Measurements from ENCODE around the gene RAVER2. TPM values are rescaled to one million over a fixed set of nuclear protein-coding genes. Genes with fewer than 3 reads are reported as not detected.

RAVER2 gene
- total RNA-seq, 1 experiment from 2014 or later = 12.4 TPM

DNA sequence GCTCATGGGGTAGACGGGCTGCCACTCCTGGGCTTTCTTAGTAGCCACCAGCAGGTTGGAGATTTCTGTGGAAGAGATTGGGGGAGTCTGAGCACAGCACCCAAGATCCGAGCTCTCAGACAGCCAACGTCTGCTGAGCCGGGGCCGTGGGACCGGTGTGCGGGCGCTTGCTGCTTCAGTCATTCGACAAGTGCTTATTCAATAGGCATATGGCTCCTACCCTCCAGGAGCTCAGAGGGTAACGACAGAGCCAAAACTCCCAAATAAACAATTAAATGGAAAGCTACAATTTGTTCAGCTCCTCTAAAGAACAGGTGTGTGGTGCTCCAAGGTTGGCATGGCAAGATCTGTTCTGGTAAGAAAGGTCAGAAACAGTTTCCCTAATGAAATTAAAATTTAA lies 106.0 kb downstream of the RAVER2 start:
- H2AFZ ChIP-seq = no peak overlapping the region
- no peaks in the 10 kb centered on the region for H3F3A ChIP-seq (ENCODE audit: insufficient read depth, low read depth)
- no peaks in the 10 kb centered on the region for H3K9me3 ChIP-seq (ENCODE audit: insufficient read depth, low read depth)
- no peak overlapping the region for H3K4me2 ChIP-seq
- no peaks in the 10 kb centered on the region for H4K20me1 ChIP-seq (ENCODE audit: insufficient read depth)
- H3K27me3 ChIP-seq (ENCODE audit: insufficient read depth, low read depth) = no peaks in the 10 kb centered on the region
- H3K36me3 ChIP-seq (ENCODE audit: low read depth) = no peaks in the 10 kb centered on the region; the same call in 1 of the 2 replicates
- no peak for DNase-seq
- BruUV-seq (replicated peaks) = no TSS peak
- H3K4me3 ChIP-seq = no peak overlapping the region
- H3K27ac ChIP-seq = no peak overlapping the region
- CTCF ChIA-PET = interaction anchor here (0.6 kb wide), 1 partner anchor 25 kb away, joined by 9 read pairs; no protein-coding TSS in a partner anchor
- no peaks in the 10 kb centered on the region for H3K9me2 ChIP-seq (ENCODE audit: insufficient read depth)
- H3K4me1 ChIP-seq (replicated peaks; ENCODE audit: insufficient read depth) = no peaks in the 10 kb centered on the region
- TF ChIP-seq, protein P1, sequence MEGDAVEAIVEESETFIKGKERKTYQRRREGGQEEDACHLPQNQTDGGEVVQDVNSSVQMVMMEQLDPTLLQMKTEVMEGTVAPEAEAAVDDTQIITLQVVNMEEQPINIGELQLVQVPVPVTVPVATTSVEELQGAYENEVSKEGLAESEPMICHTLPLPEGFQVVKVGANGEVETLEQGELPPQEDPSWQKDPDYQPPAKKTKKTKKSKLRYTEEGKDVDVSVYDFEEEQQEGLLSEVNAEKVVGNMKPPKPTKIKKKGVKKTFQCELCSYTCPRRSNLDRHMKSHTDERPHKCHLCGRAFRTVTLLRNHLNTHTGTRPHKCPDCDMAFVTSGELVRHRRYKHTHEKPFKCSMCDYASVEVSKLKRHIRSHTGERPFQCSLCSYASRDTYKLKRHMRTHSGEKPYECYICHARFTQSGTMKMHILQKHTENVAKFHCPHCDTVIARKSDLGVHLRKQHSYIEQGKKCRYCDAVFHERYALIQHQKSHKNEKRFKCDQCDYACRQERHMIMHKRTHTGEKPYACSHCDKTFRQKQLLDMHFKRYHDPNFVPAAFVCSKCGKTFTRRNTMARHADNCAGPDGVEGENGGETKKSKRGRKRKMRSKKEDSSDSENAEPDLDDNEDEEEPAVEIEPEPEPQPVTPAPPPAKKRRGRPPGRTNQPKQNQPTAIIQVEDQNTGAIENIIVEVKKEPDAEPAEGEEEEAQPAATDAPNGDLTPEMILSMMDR (conservative IDR thresholded peaks at IDR 0.05) = no peak
- no peak for TF ChIP-seq EZH2 (IDR thresholded peaks at IDR 0.05; ENCODE audit: low read depth)
- intact Hi-C loops (cut with micrococcal nuclease; ENCODE audit: unreplicated experiment) = no loop called here
- no peaks in the 10 kb centered on the region for H3K79me2 ChIP-seq (ENCODE audit: low read depth)
- POLR2A ChIA-PET (ENCODE audit: unreplicated experiment) = no interaction called here

DNA sequence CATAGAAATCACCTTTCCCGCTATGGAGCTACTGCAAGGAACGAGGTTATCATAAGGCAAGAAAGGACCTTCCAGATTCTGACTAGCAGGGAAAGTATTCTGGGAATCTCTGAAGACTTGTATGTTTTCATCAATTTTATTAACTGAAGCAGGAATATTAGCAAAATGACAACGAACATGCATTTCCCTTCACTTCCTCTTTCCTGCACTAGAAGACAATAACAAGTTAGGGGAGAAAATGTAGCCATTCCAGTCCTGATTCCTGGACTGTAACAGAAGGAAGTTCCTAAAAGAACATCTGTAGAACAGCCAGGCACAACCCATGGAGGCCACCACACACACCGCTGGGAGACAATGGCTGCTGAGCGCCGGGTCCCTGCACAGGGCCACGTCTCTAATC lies 106.8 kb downstream of the RAVER2 start:
- no peak for DNase-seq
- ChIA-PET POLR2A (ENCODE audit: unreplicated experiment) (no interaction called here), CTCF (no interaction called here)
- Histone ChIP-seq H3F3A (ENCODE audit: insufficient read depth, low read depth) (no peaks in the 10 kb centered on the region), H3K4me3 (no peak overlapping the region), H3K27ac (no peak overlapping the region), H3K4me1 (replicated peaks; ENCODE audit: insufficient read depth) (no peaks in the 10 kb centered on the region), H4K20me1 (ENCODE audit: insufficient read depth) (no peaks in the 10 kb centered on the region), H3K4me2 (no peak overlapping the region), H3K9me3 (ENCODE audit: insufficient read depth, low read depth) (no peaks in the 10 kb centered on the region), H3K79me2 (ENCODE audit: low read depth) (no peaks in the 10 kb centered on the region), H2AFZ (no peak overlapping the region), H3K9me2 (ENCODE audit: insufficient read depth) (no peaks in the 10 kb centered on the region), H3K36me3 (ENCODE audit: low read depth) (no peaks in the 10 kb centered on the region; the same call in none of the 2 replicates), H3K27me3 (ENCODE audit: insufficient read depth, low read depth) (no peaks in the 10 kb centered on the region)
- TF ChIP-seq, protein P1 (conservative IDR thresholded peaks at IDR 0.05) = no peak
- no peak for TF ChIP-seq EZH2 (IDR thresholded peaks at IDR 0.05; ENCODE audit: low read depth)
- no TSS peak for BruUV-seq (replicated peaks)
- intact Hi-C loops (cut with micrococcal nuclease; ENCODE audit: unreplicated experiment) = no loop called here

DNA sequence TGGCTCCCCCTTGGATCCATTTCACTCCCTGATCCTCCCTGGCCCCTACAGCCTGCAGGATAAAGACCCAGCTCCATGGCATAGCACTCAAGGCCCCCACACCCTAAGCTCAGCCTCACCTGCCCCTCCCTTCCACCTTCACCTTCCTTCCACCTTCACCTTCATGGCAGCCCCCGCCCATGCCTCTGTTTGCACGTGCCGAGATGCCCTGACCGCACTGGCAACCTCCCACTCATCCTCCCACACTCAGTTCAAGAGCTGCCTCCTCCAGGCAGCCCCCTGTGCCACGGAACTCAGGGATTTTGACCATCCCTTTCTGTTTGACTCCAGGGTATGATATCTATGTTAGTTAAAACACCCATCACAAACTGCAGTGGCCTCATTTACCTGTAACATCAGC lies 109.8 kb downstream of the RAVER2 start:
- CTCF ChIA-PET = no interaction called here
- intact Hi-C loops (cut with micrococcal nuclease; ENCODE audit: unreplicated experiment) = no loop called here
- no peak for DNase-seq
- POLR2A ChIA-PET (ENCODE audit: unreplicated experiment) = no interaction called here
- H3F3A ChIP-seq (ENCODE audit: insufficient read depth, low read depth) = no peaks in the 10 kb centered on the region
- H4K20me1 ChIP-seq (ENCODE audit: insufficient read depth) = no peaks in the 10 kb centered on the region
- no TSS peak for BruUV-seq (replicated peaks)
- H3K4me2 ChIP-seq = no peak overlapping the region
- no peak for TF ChIP-seq EZH2 (IDR thresholded peaks at IDR 0.05; ENCODE audit: low read depth)
- TF ChIP-seq, protein P1 (conservative IDR thresholded peaks at IDR 0.05) = no peak
- no peak overlapping the region for H3K27ac ChIP-seq
- no peaks in the 10 kb centered on the region for H3K9me3 ChIP-seq (ENCODE audit: insufficient read depth, low read depth)
- no peaks in the 10 kb centered on the region for H3K79me2 ChIP-seq (ENCODE audit: low read depth)
- H3K4me1 ChIP-seq (replicated peaks; ENCODE audit: insufficient read depth) = no peaks in the 10 kb centered on the region
- no peaks in the 10 kb centered on the region for H3K27me3 ChIP-seq (ENCODE audit: insufficient read depth, low read depth)
- H3K9me2 ChIP-seq (ENCODE audit: insufficient read depth) = no peaks in the 10 kb centered on the region
- no peaks in the 10 kb centered on the region; the same call in none of the 2 replicates for H3K36me3 ChIP-seq (ENCODE audit: low read depth)
- no peak overlapping the region for H2AFZ ChIP-seq
- no peak overlapping the region for H3K4me3 ChIP-seq

Measured in PC-9 (cell line).